ENCODE measurements around the gene FAM177B. TPM values are rescaled to one million over a fixed set of nuclear protein-coding genes. Genes with fewer than 3 reads are reported as not detected.

The FAM177B gene
- polyA plus RNA-seq, 3 donors: 0.10 to 2.1 (median 0.67) TPM

Other genes with a start within 250 kb of the FAM177B start
- under 1 TPM in 1 of 3 donors, not detected in 2; 0.24 TPM for gene HHIPL2, start 189.1 kb upstream of the FAM177B start, polyA plus RNA-seq
- 1 to 10 TPM; 1.0 to 3.1 (median 2.9) TPM for gene TAF1A, start 147.3 kb upstream of the FAM177B start, polyA plus RNA-seq
- 10 to 100 TPM; 12.5 to 41.6 (median 30.3) TPM for gene MIA3, start 119.1 kb upstream of the FAM177B start, polyA plus RNA-seq
- 100 to 1,000 TPM in 1 of 3 donors, 10 to 100 TPM in 2; 22.9 to 121 (median 58.0) TPM for gene AIDA, start 24.7 kb upstream of the FAM177B start, polyA plus RNA-seq
- gene BROX, start 24.6 kb upstream of the FAM177B start, polyA plus RNA-seq: 10 to 100 TPM in 1 of 3 donors, 1 to 10 TPM in 2; 6.4 to 15.3 (median 8.1) TPM
- gene DISP1, start 77.8 kb downstream of the FAM177B start, polyA plus RNA-seq: 1 to 10 TPM; 1.5 to 1.9 (median 1.9) TPM

Measured in adipose tissue (tissue), 3 donors.